Measurements from ENCODE around the gene STK38.
"Not testable (repeated sequence)": the region's sequence is repeated elsewhere in the genome, so short reads cannot be mapped to it uniquely, and the experiment has no call there.

STK38 gene

GRCh38 chr6:36492092-36492491 is 55.2 kb downstream of the STK38 start:
- Histone ChIP-seq H3K36me3 (ENCODE audit: control insufficient read depth in 2 of 2, insufficient read depth in 2 of 2, low read length in 2 of 2) (peaks cover 40 to 49% of the 10 kb centered on the region in 2 donors), H3K27me3 (ENCODE audit: control insufficient read depth in 2 of 2, insufficient read depth in 2 of 2, low read length in 2 of 2) (no peaks in the 10 kb centered on the region), H3K4me3 (ENCODE audit: low read length in 2 of 2) (no peak overlapping the region), H3K4me1 (ENCODE audit: control insufficient read depth in 2 of 2, insufficient read depth in 2 of 2, low read length in 2 of 2) (no peaks in the 10 kb centered on the region), H3K27ac (ENCODE audit: low read depth in 2 of 2, low read length in 2 of 2) (no peak overlapping the region), H3K9ac (ENCODE audit: low read depth in 1 of 2, low read length in 2 of 2) (no peak overlapping the region), H3K9me3 (ENCODE audit: control insufficient read depth in 2 of 2, low read length in 2 of 2) (no peaks in the 10 kb centered on the region)

- H3K4me3 ChIP-seq (ENCODE audit: low read length in 2 of 2) = no peak overlapping the region
- no peaks in the 10 kb centered on the region for H3K4me1 ChIP-seq (ENCODE audit: control insufficient read depth in 2 of 2, insufficient read depth in 2 of 2, low read length in 2 of 2)
- no peaks in the 10 kb centered on the region for H3K27me3 ChIP-seq (ENCODE audit: control insufficient read depth in 2 of 2, insufficient read depth in 2 of 2, low read length in 2 of 2)
- H3K36me3 ChIP-seq (ENCODE audit: control insufficient read depth in 2 of 2, insufficient read depth in 2 of 2, low read length in 2 of 2) = peaks cover 40 to 47% of the 10 kb centered on the region in 2 donors
- no peak overlapping the region for H3K9ac ChIP-seq (ENCODE audit: low read depth in 1 of 2, low read length in 2 of 2)
- H3K9me3 ChIP-seq (ENCODE audit: control insufficient read depth in 2 of 2, low read length in 2 of 2) = no peaks in the 10 kb centered on the region
- H3K27ac ChIP-seq (ENCODE audit: low read depth in 2 of 2, low read length in 2 of 2) = no peak overlapping the region
Measured at GRCh38 chr6:36491378-36491965, 55.8 kb downstream of the STK38 start.

GRCh38 chr6:36489426-36489825 is 57.9 kb downstream of the STK38 start:
- Histone ChIP-seq H3K27me3 (ENCODE audit: control insufficient read depth in 2 of 2, insufficient read depth in 2 of 2, low read length in 2 of 2) (no peaks in the 10 kb centered on the region), H3K9ac (ENCODE audit: low read depth in 1 of 2, low read length in 2 of 2) (no peak overlapping the region), H3K4me3 (ENCODE audit: low read length in 2 of 2) (no peak overlapping the region), H3K27ac (ENCODE audit: low read depth in 2 of 2, low read length in 2 of 2) (no peak overlapping the region), H3K36me3 (ENCODE audit: control insufficient read depth in 2 of 2, insufficient read depth in 2 of 2, low read length in 2 of 2) (peaks cover 31 to 44% of the 10 kb centered on the region in 2 donors), H3K9me3 (ENCODE audit: control insufficient read depth in 2 of 2, low read length in 2 of 2) (no peaks in the 10 kb centered on the region), H3K4me1 (ENCODE audit: control insufficient read depth in 2 of 2, insufficient read depth in 2 of 2, low read length in 2 of 2) (no peaks in the 10 kb centered on the region)

GRCh38 chr6:36488221-36488620 is 59.1 kb downstream of the STK38 start:
- Histone ChIP-seq H3K4me3 (ENCODE audit: low read length in 2 of 2) (no peak overlapping the region), H3K36me3 (ENCODE audit: control insufficient read depth in 2 of 2, insufficient read depth in 2 of 2, low read length in 2 of 2) (peaks cover 28 to 35% of the 10 kb centered on the region in 2 donors), H3K27ac (ENCODE audit: low read depth in 2 of 2, low read length in 2 of 2) (no peak overlapping the region), H3K27me3 (ENCODE audit: control insufficient read depth in 2 of 2, insufficient read depth in 2 of 2, low read length in 2 of 2) (no peaks in the 10 kb centered on the region), H3K9ac (ENCODE audit: low read depth in 1 of 2, low read length in 2 of 2) (no peak overlapping the region), H3K9me3 (ENCODE audit: control insufficient read depth in 2 of 2, low read length in 2 of 2) (no peaks in the 10 kb centered on the region), H3K4me1 (ENCODE audit: control insufficient read depth in 2 of 2, insufficient read depth in 2 of 2, low read length in 2 of 2) (no peaks in the 10 kb centered on the region)

GRCh38 chr6:36487698-36488097 is 59.6 kb downstream of the STK38 start:
- Histone ChIP-seq H3K4me3 (ENCODE audit: low read length in 2 of 2) (no peak overlapping the region), H3K27me3 (ENCODE audit: control insufficient read depth in 2 of 2, insufficient read depth in 2 of 2, low read length in 2 of 2) (no peaks in the 10 kb centered on the region), H3K36me3 (ENCODE audit: control insufficient read depth in 2 of 2, insufficient read depth in 2 of 2, low read length in 2 of 2) (peaks cover 28 to 35% of the 10 kb centered on the region in 2 donors), H3K4me1 (ENCODE audit: control insufficient read depth in 2 of 2, insufficient read depth in 2 of 2, low read length in 2 of 2) (no peaks in the 10 kb centered on the region), H3K27ac (ENCODE audit: low read depth in 2 of 2, low read length in 2 of 2) (no peak overlapping the region), H3K9me3 (ENCODE audit: control insufficient read depth in 2 of 2, low read length in 2 of 2) (no peaks in the 10 kb centered on the region), H3K9ac (ENCODE audit: low read depth in 1 of 2, low read length in 2 of 2) (no peak overlapping the region)

GRCh38 chr6:36484736-36485135 is 62.5 kb downstream of the STK38 start:
- H3K27me3 ChIP-seq (ENCODE audit: control insufficient read depth in 2 of 2, insufficient read depth in 2 of 2, low read length in 2 of 2) = no peaks in the 10 kb centered on the region
- no peak overlapping the region for H3K4me3 ChIP-seq (ENCODE audit: low read length in 2 of 2)
- H3K27ac ChIP-seq (ENCODE audit: low read depth in 2 of 2, low read length in 2 of 2) = no peak overlapping the region
- H3K9ac ChIP-seq (ENCODE audit: low read depth in 1 of 2, low read length in 2 of 2) = no peak overlapping the region
- H3K4me1 ChIP-seq (ENCODE audit: control insufficient read depth in 2 of 2, insufficient read depth in 2 of 2, low read length in 2 of 2) = no peaks in the 10 kb centered on the region
- peaks cover 41 to 43% of the 10 kb centered on the region in 2 donors for H3K36me3 ChIP-seq (ENCODE audit: control insufficient read depth in 2 of 2, insufficient read depth in 2 of 2, low read length in 2 of 2)
- H3K9me3 ChIP-seq (ENCODE audit: control insufficient read depth in 2 of 2, low read length in 2 of 2) = no peaks in the 10 kb centered on the region

GRCh38 chr6:36483326-36483725 is 64.0 kb downstream of the STK38 start:
- not testable (repeated sequence) for H3K9me3 ChIP-seq (ENCODE audit: control insufficient read depth in 2 of 2, low read length in 2 of 2); H3K4me3 ChIP-seq (ENCODE audit: low read length in 2 of 2); H3K4me1 ChIP-seq (ENCODE audit: control insufficient read depth in 2 of 2, insufficient read depth in 2 of 2, low read length in 2 of 2); H3K27ac ChIP-seq (ENCODE audit: low read depth in 2 of 2, low read length in 2 of 2); H3K9ac ChIP-seq (ENCODE audit: low read depth in 1 of 2, low read length in 2 of 2); H3K27me3 ChIP-seq (ENCODE audit: control insufficient read depth in 2 of 2, insufficient read depth in 2 of 2, low read length in 2 of 2)
- peaks cover 38 to 48% of the 10 kb centered on the region in 2 donors for H3K36me3 ChIP-seq (ENCODE audit: control insufficient read depth in 2 of 2, insufficient read depth in 2 of 2, low read length in 2 of 2)

- Histone ChIP-seq H3K4me1 (ENCODE audit: control insufficient read depth in 2 of 2, insufficient read depth in 2 of 2, low read length in 2 of 2) (no peaks in the 10 kb centered on the region), H3K9me3 (ENCODE audit: control insufficient read depth in 2 of 2, low read length in 2 of 2) (no peaks in the 10 kb centered on the region), H3K27me3 (ENCODE audit: control insufficient read depth in 2 of 2, insufficient read depth in 2 of 2, low read length in 2 of 2) (no peaks in the 10 kb centered on the region), H3K36me3 (ENCODE audit: control insufficient read depth in 2 of 2, insufficient read depth in 2 of 2, low read length in 2 of 2) (peaks cover 13 to 24% of the 10 kb centered on the region in 2 donors), H3K9ac (ENCODE audit: low read depth in 1 of 2, low read length in 2 of 2) (no peak overlapping the region), H3K27ac (ENCODE audit: low read depth in 2 of 2, low read length in 2 of 2) (no peak overlapping the region), H3K4me3 (ENCODE audit: low read length in 2 of 2) (no peak overlapping the region)
Measured at GRCh38 chr6:36479256-36479655, 68.0 kb downstream of the STK38 start.

- Histone ChIP-seq H3K4me3 (ENCODE audit: low read length in 2 of 2) (no peak overlapping the region), H3K9me3 (ENCODE audit: control insufficient read depth in 2 of 2, low read length in 2 of 2) (no peaks in the 10 kb centered on the region), H3K36me3 (ENCODE audit: control insufficient read depth in 2 of 2, insufficient read depth in 2 of 2, low read length in 2 of 2) (peaks cover 13 to 24% of the 10 kb centered on the region in 2 donors), H3K4me1 (ENCODE audit: control insufficient read depth in 2 of 2, insufficient read depth in 2 of 2, low read length in 2 of 2) (no peaks in the 10 kb centered on the region), H3K27ac (ENCODE audit: low read depth in 2 of 2, low read length in 2 of 2) (no peak overlapping the region), H3K9ac (ENCODE audit: low read depth in 1 of 2, low read length in 2 of 2) (no peak overlapping the region), H3K27me3 (ENCODE audit: control insufficient read depth in 2 of 2, insufficient read depth in 2 of 2, low read length in 2 of 2) (no peaks in the 10 kb centered on the region)
Measured at GRCh38 chr6:36478051-36478526, 69.2 kb downstream of the STK38 start.

- Histone ChIP-seq H3K27me3 (ENCODE audit: control insufficient read depth in 2 of 2, insufficient read depth in 2 of 2, low read length in 2 of 2) (no peaks in the 10 kb centered on the region), H3K4me1 (ENCODE audit: control insufficient read depth in 2 of 2, insufficient read depth in 2 of 2, low read length in 2 of 2) (no peaks in the 10 kb centered on the region), H3K9me3 (ENCODE audit: control insufficient read depth in 2 of 2, low read length in 2 of 2) (no peaks in the 10 kb centered on the region), H3K9ac (ENCODE audit: low read depth in 1 of 2, low read length in 2 of 2) (no peak overlapping the region), H3K36me3 (ENCODE audit: control insufficient read depth in 2 of 2, insufficient read depth in 2 of 2, low read length in 2 of 2) (peaks cover 2 to 13% of the 10 kb centered on the region in 2 donors), H3K27ac (ENCODE audit: low read depth in 2 of 2, low read length in 2 of 2) (no peak overlapping the region), H3K4me3 (ENCODE audit: low read length in 2 of 2) (no peak overlapping the region)
Measured at GRCh38 chr6:36469946-36470345, 77.3 kb downstream of the STK38 start.
